ENCODE data around the gene DELE1.

- TF ChIP-seq EP300 (IDR thresholded peaks at IDR 0.05), result no peak
- no peak for TF ChIP-seq CTCF (IDR thresholded peaks at IDR 0.05)
- TF ChIP-seq POLR2A (IDR thresholded peaks at IDR 0.05), result no peak
These were observed 4.2 kb upstream of the DELE1 start for GRCh38 chr5:141919218-141920119.
